HG02973 (cell line): ENCODE measurements around the gene CTCF.

Experiments
- ATAC-seq: cut with Tn5 transposase; IDR thresholded peaks from one replicate; pipeline ENCODE4 v1.9.1; 2021; ENCODE audit warnings: moderate library complexity; ENCODE audit not compliant: unreplicated experiment

The CTCF gene

GRCh38 chr16:67676516-67676915 is 114.2 kb downstream of the CTCF start:
- ATAC-seq, result no peak

GRCh38 chr16:67676939-67677338 is 114.6 kb downstream of the CTCF start:
- no peak for ATAC-seq

- ATAC-seq, result no peak
Observed at GRCh38 chr16:67677712-67678111, 115.4 kb downstream of the CTCF start.

GRCh38 chr16:67678354-67679023 is 116.2 kb downstream of the CTCF start:
- ATAC-seq, result no peak

GRCh38 chr16:67679935-67680897 is 117.9 kb downstream of the CTCF start:
- ATAC-seq, result no peak

GRCh38 chr16:67683767-67684166 is 121.4 kb downstream of the CTCF start:
- ATAC-seq, result no peak

GRCh38 chr16:67685388-67686112 is 123.2 kb downstream of the CTCF start:
- no peak for ATAC-seq
